Measurements from ENCODE around the gene E2F8. TPM values are rescaled to one million over a fixed set of nuclear protein-coding genes. Genes with fewer than 3 reads are reported as not detected.

The E2F8 gene
- total and polyA plus RNA-seq, 2 donors (not counting 3 experiments of a cell fraction or from before 2014, with no cell fraction given): 6.5 to 19.1 TPM

DNA sequence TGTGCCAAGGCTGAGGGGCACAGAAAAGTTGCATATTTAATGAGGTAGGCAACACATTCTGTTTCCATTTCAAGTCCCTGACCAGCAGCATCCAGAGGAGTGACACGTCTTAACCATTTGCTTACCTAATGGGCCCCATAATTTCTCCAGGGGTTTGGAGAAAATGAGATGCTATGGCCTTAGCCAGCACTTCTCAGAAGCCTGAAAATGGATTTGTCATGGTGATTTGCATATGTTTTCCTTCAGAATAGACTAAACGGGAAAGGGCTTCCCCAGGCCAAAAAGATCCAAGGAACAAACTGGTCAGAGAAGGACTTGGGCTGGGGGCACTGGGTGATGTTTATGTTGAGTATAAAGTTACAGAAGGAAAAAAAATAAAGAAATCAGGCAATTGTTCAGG lies 55.7 kb downstream of the E2F8 start:
- no peaks in the 10 kb centered on the region for H3K4me1 ChIP-seq (ENCODE audit: control insufficient read depth, extremely low read depth, insufficient read depth, low read length)
- H3K79me2 ChIP-seq (ENCODE audit: control insufficient read depth, insufficient read depth, low read length): no peaks in the 10 kb centered on the region
- no peak overlapping the region for H2AFZ ChIP-seq (ENCODE audit: low read depth, low read length)
- no peak overlapping the region for H3K4me2 ChIP-seq (ENCODE audit: insufficient read depth, low read length)
- DNase-seq (ENCODE audit: low read depth, low spot score): no peak
- dilution Hi-C loops (cut with MboI; ENCODE audit: extremely low pct_ligation_motif_present, low sequenced_read_pairs) (no loop called here), intact Hi-C loops (cut with micrococcal nuclease) (no loop called here)
- H3K9ac ChIP-seq (replicated peaks; ENCODE audit: extremely low read depth, insufficient read depth, low read length): no peak overlapping the region
- no peaks in the 10 kb centered on the region for H3K36me3 ChIP-seq (ENCODE audit: control insufficient read depth in 2 of 2, extremely low read depth in 1 of 2, insufficient read depth in 2 of 2, low read length in 2 of 2)
- H3K9me1 ChIP-seq (replicated peaks; ENCODE audit: control insufficient read depth, extremely low read depth, insufficient read depth, low read length): no peaks in the 10 kb centered on the region
- H3K27me3 ChIP-seq (ENCODE audit: control insufficient read depth in 2 of 2, insufficient read depth in 2 of 2, low read length in 2 of 2): no peaks in the 10 kb centered on the region
- no peak overlapping the region for H3K4me3 ChIP-seq (replicated peaks in 1 of 3; ENCODE audit: insufficient read depth in 1 of 3, low read depth in 1 of 3, low read length in 3 of 3)
- H3K27ac ChIP-seq (ENCODE audit: insufficient read depth, low read depth, low read length): no peak overlapping the region
- POLR2A ChIA-PET: no interaction called here
- H4K20me1 ChIP-seq (replicated peaks; ENCODE audit: control insufficient read depth, extremely low read depth, insufficient read depth, low read length): no peaks in the 10 kb centered on the region
- FAIRE-seq: no peak
- no peaks in the 10 kb centered on the region for H3K9me3 ChIP-seq (replicated peaks; ENCODE audit: control insufficient read depth, insufficient read depth, low read length)
- BruUV-seq (replicated peaks): no TSS peak
- TF ChIP-seq JUN (IDR thresholded peaks at IDR 0.05; ENCODE audit: borderline replicate concordance, insufficient read depth, insufficient read length, low read depth) (no peak), EZH2 (IDR thresholded peaks at IDR 0.05; ENCODE audit: borderline replicate concordance, low read depth, low read length, severe bottlenecking) (no peak), POLR2A (IDR thresholded peaks at IDR 0.05; ENCODE audit: low read depth, low read length) (no peak), FOS (IDR thresholded peaks at IDR 0.05; ENCODE audit: borderline replicate concordance, insufficient read depth, low read length) (no peak), GATA2 (IDR thresholded peaks at IDR 0.05; ENCODE audit: insufficient read depth, insufficient read length, low read depth, low read length) (no peak), MYC (IDR thresholded peaks at IDR 0.05; ENCODE audit: low read depth, low read length) (no peak), POLR2AphosphoS5 (IDR thresholded peaks at IDR 0.05; ENCODE audit: insufficient read depth, low read depth, low read length) (no peak)
- TF ChIP-seq, protein P1, sequence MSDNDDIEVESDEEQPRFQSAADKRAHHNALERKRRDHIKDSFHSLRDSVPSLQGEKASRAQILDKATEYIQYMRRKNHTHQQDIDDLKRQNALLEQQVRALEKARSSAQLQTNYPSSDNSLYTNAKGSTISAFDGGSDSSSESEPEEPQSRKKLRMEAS (IDR thresholded peaks at IDR 0.05; ENCODE audit: insufficient read depth, insufficient read length): no peak
- TF ChIP-seq, protein P2, sequence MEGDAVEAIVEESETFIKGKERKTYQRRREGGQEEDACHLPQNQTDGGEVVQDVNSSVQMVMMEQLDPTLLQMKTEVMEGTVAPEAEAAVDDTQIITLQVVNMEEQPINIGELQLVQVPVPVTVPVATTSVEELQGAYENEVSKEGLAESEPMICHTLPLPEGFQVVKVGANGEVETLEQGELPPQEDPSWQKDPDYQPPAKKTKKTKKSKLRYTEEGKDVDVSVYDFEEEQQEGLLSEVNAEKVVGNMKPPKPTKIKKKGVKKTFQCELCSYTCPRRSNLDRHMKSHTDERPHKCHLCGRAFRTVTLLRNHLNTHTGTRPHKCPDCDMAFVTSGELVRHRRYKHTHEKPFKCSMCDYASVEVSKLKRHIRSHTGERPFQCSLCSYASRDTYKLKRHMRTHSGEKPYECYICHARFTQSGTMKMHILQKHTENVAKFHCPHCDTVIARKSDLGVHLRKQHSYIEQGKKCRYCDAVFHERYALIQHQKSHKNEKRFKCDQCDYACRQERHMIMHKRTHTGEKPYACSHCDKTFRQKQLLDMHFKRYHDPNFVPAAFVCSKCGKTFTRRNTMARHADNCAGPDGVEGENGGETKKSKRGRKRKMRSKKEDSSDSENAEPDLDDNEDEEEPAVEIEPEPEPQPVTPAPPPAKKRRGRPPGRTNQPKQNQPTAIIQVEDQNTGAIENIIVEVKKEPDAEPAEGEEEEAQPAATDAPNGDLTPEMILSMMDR (IDR thresholded peaks at IDR 0.05; ENCODE audit: extremely low read depth in 1 of 2, insufficient read depth in 1 of 2, low read depth in 1 of 2, low read length in 2 of 2): no peak
- CTCF ChIA-PET: no interaction called here

Measured in endothelial cell of umbilical vein (primary cell).